ENCODE data around the gene MAD1L1.

GRCh38 chr7:2134740-2135139, 98.0 kb downstream of the MAD1L1 start:
- no peak for TF ChIP-seq CTCF (IDR thresholded peaks at IDR 0.05)
- TF ChIP-seq POLR2A (IDR thresholded peaks at IDR 0.05) = no peak
- no peak for TF ChIP-seq POLR2AphosphoS5 (IDR thresholded peaks at IDR 0.05)
- no peak for TF ChIP-seq EP300 (IDR thresholded peaks at IDR 0.05; ENCODE audit: low read depth)
